CD4-positive, alpha-beta T cell treated with Interferon alpha-2 for 1 hour (primary cell): Measurements from ENCODE around the gene SLC33A1.

Experiments used
- DNase-seq, 2 donors: peaks; one replicate each; pipeline ENCODE4 v3.0.0-alpha.2; 2020 to 2022

SLC33A1 gene

DNA sequence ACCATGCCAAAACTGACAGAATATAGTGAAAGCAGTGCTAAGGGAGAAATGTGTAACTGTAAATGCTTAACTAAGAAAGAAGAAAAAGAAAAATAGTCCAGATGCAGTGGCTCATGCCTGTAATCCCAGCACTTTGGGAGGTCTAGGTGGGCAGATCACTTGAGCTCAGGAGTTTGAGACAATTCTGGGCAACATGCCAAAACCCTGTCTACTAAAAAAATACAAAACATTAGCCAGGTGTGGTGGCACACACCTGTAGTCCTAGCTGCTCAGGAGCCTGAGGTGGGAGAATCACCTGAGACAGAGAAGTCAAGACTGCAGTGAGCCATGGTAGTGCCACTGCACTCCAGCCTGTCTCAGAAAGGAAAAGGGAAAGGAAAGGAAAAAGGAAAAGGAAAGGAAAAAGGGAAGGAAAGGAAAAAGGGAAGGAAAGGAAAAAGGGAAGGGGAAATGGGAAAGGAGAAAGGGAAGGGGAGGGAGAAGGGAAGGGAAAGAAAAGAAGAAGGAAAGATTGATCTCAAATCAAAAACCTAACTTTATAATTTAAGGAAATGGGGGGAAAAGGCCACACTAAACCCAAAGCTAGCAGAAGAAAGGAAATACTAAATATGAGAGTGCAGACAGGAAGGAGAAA is 68.4 kb downstream of the SLC33A1 start:
- DNase-seq: no peak

DNA sequence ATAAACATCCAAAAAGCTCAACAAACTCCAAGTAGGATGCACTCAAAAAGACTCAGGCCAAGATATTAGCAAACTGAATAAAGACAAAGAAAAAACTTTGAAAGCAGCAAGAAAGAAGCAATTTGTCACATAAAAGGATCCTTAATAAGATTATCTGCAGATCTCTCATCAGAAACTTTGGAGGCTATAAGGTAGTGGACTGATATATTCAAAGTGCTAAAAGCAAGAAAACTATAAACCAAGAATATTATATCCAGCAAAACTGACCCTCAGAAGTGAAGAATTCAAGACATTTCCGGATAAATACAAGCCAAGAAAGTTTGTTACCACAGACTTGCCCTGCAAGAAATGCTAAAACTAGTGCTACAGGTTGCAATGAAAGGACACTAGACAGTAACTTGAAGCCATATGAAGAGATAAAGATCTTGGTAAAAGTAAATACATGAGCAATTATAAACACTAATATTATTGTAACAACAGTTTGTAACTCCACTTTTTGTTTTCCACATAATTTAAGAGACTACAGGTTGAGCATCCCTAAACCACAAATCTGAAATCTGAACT is 71.8 kb downstream of the SLC33A1 start:
- DNase-seq: no peak

DNA sequence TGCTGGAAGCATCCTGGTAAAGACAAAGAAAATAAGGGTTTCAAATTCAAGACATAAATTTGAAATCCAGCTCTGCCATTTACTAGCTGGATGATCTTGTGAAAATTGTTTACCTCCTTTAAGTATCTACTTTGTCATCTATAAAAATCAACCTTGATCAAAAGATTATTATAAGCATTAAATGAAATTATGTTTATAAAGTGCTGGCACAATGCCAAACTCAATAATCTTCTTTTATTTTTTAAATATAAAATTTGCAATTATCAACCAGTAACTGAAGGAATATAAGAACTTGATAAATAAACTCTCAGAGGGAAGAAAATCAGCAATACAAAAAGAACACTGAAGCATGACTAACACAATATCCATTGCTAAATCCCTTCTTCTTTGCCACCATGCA is 73.9 kb downstream of the SLC33A1 start:
- DNase-seq: no peak

DNA sequence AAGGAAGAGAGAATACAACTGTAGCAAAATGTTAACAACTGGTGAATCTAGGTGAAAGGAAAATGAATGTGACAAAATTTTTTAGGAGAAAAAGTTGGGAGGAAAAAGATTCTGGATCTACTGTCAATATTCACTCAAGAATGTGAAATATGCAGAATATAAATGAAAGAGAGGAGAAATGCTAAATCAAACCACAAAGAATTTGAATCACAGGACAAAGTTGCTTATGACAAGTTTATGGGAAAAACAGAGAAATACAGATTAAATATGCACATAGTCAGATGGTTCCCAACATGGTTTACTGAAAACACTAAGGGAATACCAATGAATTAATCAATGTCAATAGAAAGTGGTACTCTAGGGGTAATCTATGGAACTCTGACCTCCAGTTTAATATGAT is 75.8 kb downstream of the SLC33A1 start:
- DNase-seq: no peak

DNA sequence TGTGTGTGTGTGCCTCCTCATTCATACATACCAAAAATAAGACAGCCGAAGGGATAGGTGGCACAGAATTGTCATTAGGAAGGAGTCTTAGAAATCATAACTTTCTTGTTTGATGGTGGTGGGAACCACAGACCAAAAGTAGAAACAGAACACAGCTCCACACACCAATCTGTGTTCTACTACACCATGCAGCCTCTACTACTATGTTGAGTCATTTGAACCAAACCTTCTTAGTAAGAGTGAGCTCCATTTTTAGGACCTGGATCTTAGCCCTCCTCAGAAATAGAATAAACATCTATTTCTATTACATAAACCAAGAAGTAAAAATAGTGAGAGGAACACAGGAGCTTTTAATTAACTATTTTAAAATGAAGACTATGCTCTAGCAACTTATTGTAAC is 81.4 kb downstream of the SLC33A1 start:
- no peak for DNase-seq

DNA sequence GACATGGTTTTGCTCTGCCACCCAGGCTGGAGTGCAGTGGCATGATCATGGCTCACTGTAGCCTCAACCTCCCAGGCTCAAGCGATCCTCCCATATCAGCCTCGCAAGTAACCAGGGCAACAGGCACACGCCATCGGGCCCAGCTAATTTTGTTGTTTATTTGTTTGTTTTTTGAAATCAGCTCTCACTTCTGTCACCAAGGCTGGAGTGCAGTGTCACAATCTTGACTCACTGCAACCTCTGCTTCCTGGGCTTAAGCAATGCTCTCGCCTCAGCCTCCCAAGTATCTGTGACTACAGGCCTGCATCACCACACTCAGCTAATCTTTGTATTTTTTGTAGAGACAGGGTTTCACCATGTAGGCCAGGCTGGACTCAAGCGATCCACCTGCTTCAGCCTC is 83.1 kb downstream of the SLC33A1 start:
- DNase-seq: no peak
